ENCODE measurements around the gene NBPF6. TPM values are rescaled to one million over a fixed set of nuclear protein-coding genes. Genes with fewer than 3 reads are reported as not detected.
"Not testable (repeated sequence)": the region's sequence is repeated elsewhere in the genome, so short reads cannot be mapped to it uniquely, and the experiment has no call there.

Gene NBPF6
- total RNA-seq, 2 experiments from 2014 or later: not detected

GRCh38 chr1:108512239-108513043 lies 62.3 kb downstream of the NBPF6 start:
- H3K27ac Mint-ChIP-seq: no peak overlapping the region
- DNase-seq: no peak
- peaks cover 9% of the 10 kb centered on the region for H3K36me3 Mint-ChIP-seq
- no peak for ATAC-seq (ENCODE audit: low read depth)
- peaks cover 32% of the 10 kb centered on the region for H3K27me3 Mint-ChIP-seq
- POLR2A ChIA-PET: interaction anchor here (1.0 to 1.7 kb wide), 2 partner anchors 48 to 131 kb away, joined by 3 to 10 read pairs; partner anchors contain the start of gene EEIG2
- peaks cover 1% of the 10 kb centered on the region for H3K4me1 Mint-ChIP-seq
- no peak overlapping the region for H3K4me3 Mint-ChIP-seq
- peaks cover 7% of the 10 kb centered on the region for H3K9me3 Mint-ChIP-seq

- H3K36me3 Mint-ChIP-seq: peaks cover 9% of the 10 kb centered on the region
- no peak for ATAC-seq (ENCODE audit: low read depth)
- no peak overlapping the region for H3K27ac Mint-ChIP-seq
- H3K4me3 Mint-ChIP-seq: no peak overlapping the region
- DNase-seq: no peak
- no peaks in the 10 kb centered on the region for H3K4me1 Mint-ChIP-seq
- peaks cover 28% of the 10 kb centered on the region for H3K27me3 Mint-ChIP-seq
- H3K9me3 Mint-ChIP-seq: peaks cover 7% of the 10 kb centered on the region
- POLR2A ChIA-PET: interaction anchor here (1.0 to 1.7 kb wide), 2 partner anchors 47 to 130 kb away, joined by 3 to 10 read pairs; partner anchors contain the start of gene EEIG2
Observed at GRCh38 chr1:108513044-108513415, 62.9 kb downstream of the NBPF6 start.

GRCh38 chr1:108513914-108514313 lies 63.8 kb downstream of the NBPF6 start:
- H3K4me3 Mint-ChIP-seq; H3K36me3 Mint-ChIP-seq; H3K4me1 Mint-ChIP-seq; ATAC-seq (ENCODE audit: low read depth); H3K27ac Mint-ChIP-seq; DNase-seq; H3K9me3 Mint-ChIP-seq: not testable (repeated sequence)
- H3K27me3 Mint-ChIP-seq: peaks cover 27% of the 10 kb centered on the region
- POLR2A ChIA-PET: interaction anchor here (0.7 kb wide), 1 partner anchor 133 kb away, joined by 3 read pairs; no protein-coding TSS in a partner anchor

GRCh38 chr1:108517301-108517897 lies 67.3 kb downstream of the NBPF6 start:
- H3K36me3 Mint-ChIP-seq; POLR2A ChIA-PET; DNase-seq; H3K4me3 Mint-ChIP-seq; ATAC-seq (ENCODE audit: low read depth); H3K9me3 Mint-ChIP-seq; H3K27ac Mint-ChIP-seq; H3K4me1 Mint-ChIP-seq: not testable (repeated sequence)
- H3K27me3 Mint-ChIP-seq: peaks cover 26% of the 10 kb centered on the region

Other genes starting within 250 kb of the NBPF6 start
- gene SLC25A24, start 250.0 kb upstream of the NBPF6 start, total RNA-seq: 10 to 100 TPM; 25.7 to 26.5 TPM
- gene NBPF4, start 206.3 kb upstream of the NBPF6 start, total RNA-seq: under 1 TPM; 0.11 to 0.20 TPM
- gene EEIG2, start 109.8 kb downstream of the NBPF6 start, total RNA-seq: 10 to 100 TPM; 16.5 TPM
- 10 to 100 TPM; 32.3 to 33.0 TPM for gene HENMT1, start 210.8 kb downstream of the NBPF6 start, total RNA-seq
- gene PRPF38B, start 242.0 kb downstream of the NBPF6 start, total RNA-seq: 10 to 100 TPM; 85.9 to 91.2 TPM